AML-193 (cell line): ENCODE results near the gene FREM2.

Source experiments
- DNase-seq, 2 experiments: peaks; one replicate each; lab custom pipeline; 2025; lab: John Stamatoyannopoulos, UW

Gene FREM2

GRCh38 chr13:38824342-38824741 lies 137.5 kb downstream of the FREM2 start:
- no peak for DNase-seq

DNA sequence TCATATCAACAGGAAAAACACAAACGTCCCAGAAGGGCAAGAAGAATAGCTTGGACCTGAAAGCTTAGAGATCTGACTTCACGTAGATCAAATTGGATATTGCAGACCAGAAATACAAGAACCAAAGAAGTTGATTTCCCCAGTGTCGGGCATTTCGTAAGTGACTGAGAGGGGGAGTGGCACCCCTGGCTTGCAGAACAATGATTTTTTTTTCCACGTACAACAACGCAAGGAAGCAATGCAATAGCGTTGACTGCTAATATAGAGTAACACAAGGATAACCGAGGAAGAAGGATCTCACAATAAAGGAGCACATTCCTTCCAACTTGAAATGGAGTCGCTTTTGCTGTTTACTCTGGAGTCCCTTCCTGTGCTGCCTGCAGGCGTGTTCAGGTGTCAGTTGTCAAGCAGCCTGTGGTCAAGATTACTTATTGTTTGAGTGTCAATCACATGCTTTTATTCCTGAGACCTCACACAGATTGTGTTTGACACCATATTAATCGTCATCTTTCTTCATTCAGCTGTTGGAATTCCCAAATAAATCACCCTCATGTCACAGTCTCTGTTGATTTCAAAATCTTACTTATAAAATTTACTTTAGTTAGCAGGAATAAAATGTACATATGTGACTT lies 139.4 kb downstream of the FREM2 start:
- DNase-seq, result no peak

GRCh38 chr13:38830442-38831045 lies 143.7 kb downstream of the FREM2 start:
- no peak for DNase-seq

DNA sequence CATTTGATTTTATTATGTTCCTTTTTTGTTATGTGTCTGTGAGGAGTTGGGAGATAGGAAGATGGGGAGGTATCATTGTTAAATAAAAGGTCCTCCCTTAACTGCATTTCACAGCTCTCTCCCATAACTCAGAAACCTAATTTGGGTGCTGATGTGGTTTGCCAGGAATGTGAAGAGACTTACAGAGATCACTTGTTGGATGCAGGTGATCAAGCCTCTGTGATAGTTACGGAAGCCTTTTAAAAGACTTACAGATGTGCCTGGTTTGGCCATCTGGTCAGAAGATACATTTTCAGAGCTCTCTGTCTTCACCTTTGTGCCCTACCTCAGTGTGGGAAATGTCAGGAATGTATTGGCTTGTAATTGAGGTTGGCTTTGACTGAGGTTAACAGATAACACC lies 157.7 kb downstream of the FREM2 start:
- DNase-seq, result no peak

- DNase-seq, result no peak
Observed at GRCh38 chr13:38848360-38848759, 161.5 kb downstream of the FREM2 start.

DNA sequence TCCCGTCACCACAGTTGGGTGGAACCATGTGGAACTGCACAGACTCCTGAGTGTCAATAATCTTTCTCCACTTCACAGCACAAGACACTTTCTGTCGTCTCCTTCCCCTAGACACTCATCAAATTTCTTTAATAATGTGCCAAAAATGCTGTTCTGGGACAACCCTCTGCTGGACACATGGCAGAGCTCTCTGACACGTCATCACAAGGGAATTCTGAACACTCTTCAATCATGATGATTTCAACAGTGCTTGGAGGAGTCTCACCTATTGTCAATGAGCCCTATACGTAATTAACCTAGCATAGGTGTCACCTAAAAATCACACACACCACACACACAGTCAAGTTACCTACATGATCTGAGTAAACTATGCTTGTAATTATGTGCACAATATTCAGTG lies 162.4 kb downstream of the FREM2 start:
- DNase-seq, result no peak

DNA sequence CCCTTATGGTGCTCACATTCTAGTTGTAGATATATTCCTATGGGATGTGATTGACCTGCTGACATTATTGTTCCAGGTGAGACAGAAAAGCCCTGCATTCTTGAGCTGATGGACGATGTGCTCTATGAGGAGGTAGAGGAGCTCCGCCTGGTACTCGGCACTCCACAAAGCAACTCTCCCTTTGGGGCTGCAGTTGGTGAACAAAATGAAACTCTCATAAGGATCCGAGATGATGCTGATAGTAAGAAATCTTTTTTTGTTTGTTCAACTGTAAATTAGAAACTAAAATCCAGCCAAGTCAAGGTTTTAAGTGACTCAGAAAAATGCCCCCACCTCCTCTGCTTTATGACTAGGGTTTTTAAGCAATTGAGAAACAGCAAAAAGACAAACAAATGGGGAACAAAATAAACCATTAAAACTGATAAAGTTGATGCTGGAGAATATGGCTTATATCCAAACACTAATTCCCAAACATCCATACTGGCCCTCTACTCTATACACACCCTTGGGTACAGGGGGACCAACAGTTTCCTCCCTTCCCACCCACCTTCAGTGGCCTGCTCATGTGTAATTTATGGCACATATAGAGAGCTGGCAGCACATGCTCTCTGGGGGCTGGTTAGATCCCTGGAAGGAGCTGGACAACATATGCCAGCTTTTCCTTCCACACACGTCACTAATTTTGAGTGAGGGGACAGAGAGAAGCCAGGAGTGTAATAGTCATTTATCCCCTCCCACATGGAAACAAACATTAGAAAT lies 164.2 kb downstream of the FREM2 start:
- no peak for DNase-seq

GRCh38 chr13:38854226-38854625 lies 167.3 kb downstream of the FREM2 start:
- no peak for DNase-seq

- DNase-seq, result no peak
Observed at GRCh38 chr13:38856065-38856464, 169.2 kb downstream of the FREM2 start.

DNA sequence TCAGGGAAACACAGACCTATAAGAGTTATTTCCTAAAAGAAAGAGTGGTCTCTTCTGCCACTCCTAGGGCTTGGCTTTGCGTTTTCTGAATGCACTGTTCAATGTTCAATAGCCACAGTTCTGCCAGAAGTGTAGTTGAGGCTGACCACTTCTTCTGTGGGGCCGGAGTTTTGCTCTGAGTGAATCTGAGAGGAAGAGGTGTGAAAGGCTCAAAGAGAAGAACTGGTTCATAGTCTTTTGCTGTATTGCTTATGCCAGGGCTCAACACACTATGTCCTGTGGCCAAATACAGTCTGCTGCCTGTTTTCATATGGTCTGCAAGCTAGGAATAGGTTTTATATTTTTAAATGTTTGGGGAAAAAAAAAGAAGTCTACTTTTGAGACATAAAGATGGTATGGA lies 175.6 kb downstream of the FREM2 start:
- DNase-seq, result no peak

GRCh38 chr13:38863536-38863935 lies 176.7 kb downstream of the FREM2 start:
- no peak for DNase-seq

DNA sequence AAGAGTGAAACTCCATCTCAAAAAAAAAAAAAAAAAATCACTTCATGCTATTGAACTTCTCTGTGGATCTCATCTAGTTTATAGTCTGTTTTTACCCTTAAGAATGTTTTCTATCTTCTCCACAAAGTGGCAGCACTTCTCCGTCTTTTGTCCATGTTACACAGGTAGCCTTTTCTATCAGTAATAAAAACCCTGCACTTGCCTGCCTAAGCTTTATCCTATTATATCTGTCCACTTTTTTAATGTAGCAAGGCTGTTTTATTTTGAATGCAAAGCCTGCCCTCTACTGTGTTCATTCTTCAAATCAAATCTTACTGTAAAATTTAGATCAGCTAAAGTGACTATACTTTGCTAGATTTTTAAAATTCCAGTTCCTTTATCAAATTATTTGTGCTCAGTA lies 179.8 kb downstream of the FREM2 start:
- no peak for DNase-seq

DNA sequence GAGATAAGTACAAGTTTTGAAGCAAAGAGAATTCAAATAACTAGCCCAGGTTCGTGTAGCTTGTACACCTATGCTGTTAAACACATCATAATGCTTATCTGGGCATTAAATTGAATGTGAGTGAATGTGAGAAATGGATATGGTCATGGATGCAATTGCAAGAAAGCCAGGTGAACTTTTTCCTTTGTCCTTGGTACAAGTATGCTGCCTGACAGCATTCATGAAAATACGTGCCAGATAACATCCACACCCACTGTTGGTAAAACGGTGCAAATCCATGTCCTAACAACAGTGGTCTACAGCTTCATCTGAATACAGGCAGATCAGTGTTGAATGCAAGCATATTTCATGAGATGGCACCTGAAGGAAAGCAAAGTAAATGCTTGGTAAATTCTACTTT lies 181.5 kb downstream of the FREM2 start:
- no peak for DNase-seq

GRCh38 chr13:38868870-38869269 lies 182.0 kb downstream of the FREM2 start:
- no peak for DNase-seq

GRCh38 chr13:38871275-38871674 lies 184.4 kb downstream of the FREM2 start:
- no peak for DNase-seq

- peak; percentile 4 to 9 for DNase-seq
Observed at GRCh38 chr13:38872693-38873092, 185.8 kb downstream of the FREM2 start.

- no peak for DNase-seq
Observed at GRCh38 chr13:38875186-38875875, 188.5 kb downstream of the FREM2 start.

GRCh38 chr13:38879278-38879677 lies 192.4 kb downstream of the FREM2 start:
- no peak for DNase-seq

DNA sequence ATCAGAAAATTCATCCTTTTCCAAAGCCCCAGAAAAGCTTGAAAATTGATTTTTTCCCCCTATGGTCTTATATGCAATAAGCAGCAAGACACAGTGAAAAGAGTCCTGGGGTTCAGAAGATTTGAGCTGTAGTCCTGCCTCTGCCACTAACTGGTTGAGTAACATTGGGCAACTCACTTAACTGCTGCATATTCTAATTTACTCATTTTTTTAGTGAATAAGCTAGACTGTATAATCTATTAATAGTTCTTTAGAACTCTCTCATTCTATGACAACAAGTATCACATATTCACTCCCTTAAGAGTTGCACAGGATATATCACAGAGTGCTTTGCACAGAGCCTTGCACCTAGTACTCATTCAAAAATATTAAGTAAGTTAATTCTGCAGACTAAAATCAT lies 192.9 kb downstream of the FREM2 start:
- no peak for DNase-seq

- DNase-seq, result no peak
Observed at GRCh38 chr13:38880397-38880796, 193.5 kb downstream of the FREM2 start.

DNA sequence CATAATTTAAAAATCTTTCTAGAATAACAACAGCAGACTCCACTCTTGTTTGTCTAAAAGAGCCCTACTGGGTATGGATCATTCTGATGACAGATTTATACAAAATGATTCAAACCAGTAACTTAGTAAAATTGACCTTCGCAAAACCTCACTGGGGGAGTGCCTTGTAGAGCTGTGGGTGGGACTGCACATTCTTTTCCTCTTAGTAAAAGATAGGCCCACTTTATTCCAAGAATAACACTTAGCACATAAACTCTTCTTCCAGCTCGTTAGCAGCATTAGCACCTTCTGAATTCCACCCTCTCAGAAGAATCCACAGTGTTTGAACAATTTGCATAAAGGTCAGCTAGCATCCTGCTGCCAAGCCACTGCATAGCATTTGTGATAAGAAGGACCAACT lies 196.9 kb downstream of the FREM2 start:
- no peak for DNase-seq

- DNase-seq, result no peak
Observed at GRCh38 chr13:38888309-38888708, 201.4 kb downstream of the FREM2 start.

DNA sequence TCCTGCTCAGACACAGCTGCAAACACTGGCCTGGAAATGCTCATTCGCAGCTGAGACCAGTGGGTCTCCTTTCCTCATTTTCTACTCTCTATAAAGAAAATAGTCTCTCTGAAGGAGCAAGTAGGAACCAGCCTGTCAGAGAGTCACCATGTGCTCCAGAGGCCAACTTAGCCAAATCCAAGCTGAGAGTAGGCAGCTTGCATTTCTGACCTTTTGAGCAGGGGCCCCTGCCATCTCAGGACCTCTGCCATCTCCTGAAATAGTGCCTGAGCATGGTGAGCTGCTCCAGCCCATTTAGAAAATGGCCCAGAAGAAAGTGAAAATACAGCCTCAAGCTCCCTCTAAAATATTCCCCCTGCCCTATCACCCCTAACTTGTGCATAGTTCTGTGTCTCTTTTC lies 208.2 kb downstream of the FREM2 start:
- DNase-seq, result no peak
